ENCODE results near the gene TMEM52. TPM values are rescaled to one million over a fixed set of nuclear protein-coding genes. Genes with fewer than 3 reads are reported as not detected.

TMEM52 gene
- total and polyA plus RNA-seq, 2 of the 13 experiments (the other 11 are each of a cell fraction or from before 2014, with no cell fraction given), result 13.2 to 18.7 TPM

GRCh38 chr1:1941211-1941841 is 22.2 kb upstream of the TMEM52 start (continued):
- TF ChIP-seq, protein P1, sequence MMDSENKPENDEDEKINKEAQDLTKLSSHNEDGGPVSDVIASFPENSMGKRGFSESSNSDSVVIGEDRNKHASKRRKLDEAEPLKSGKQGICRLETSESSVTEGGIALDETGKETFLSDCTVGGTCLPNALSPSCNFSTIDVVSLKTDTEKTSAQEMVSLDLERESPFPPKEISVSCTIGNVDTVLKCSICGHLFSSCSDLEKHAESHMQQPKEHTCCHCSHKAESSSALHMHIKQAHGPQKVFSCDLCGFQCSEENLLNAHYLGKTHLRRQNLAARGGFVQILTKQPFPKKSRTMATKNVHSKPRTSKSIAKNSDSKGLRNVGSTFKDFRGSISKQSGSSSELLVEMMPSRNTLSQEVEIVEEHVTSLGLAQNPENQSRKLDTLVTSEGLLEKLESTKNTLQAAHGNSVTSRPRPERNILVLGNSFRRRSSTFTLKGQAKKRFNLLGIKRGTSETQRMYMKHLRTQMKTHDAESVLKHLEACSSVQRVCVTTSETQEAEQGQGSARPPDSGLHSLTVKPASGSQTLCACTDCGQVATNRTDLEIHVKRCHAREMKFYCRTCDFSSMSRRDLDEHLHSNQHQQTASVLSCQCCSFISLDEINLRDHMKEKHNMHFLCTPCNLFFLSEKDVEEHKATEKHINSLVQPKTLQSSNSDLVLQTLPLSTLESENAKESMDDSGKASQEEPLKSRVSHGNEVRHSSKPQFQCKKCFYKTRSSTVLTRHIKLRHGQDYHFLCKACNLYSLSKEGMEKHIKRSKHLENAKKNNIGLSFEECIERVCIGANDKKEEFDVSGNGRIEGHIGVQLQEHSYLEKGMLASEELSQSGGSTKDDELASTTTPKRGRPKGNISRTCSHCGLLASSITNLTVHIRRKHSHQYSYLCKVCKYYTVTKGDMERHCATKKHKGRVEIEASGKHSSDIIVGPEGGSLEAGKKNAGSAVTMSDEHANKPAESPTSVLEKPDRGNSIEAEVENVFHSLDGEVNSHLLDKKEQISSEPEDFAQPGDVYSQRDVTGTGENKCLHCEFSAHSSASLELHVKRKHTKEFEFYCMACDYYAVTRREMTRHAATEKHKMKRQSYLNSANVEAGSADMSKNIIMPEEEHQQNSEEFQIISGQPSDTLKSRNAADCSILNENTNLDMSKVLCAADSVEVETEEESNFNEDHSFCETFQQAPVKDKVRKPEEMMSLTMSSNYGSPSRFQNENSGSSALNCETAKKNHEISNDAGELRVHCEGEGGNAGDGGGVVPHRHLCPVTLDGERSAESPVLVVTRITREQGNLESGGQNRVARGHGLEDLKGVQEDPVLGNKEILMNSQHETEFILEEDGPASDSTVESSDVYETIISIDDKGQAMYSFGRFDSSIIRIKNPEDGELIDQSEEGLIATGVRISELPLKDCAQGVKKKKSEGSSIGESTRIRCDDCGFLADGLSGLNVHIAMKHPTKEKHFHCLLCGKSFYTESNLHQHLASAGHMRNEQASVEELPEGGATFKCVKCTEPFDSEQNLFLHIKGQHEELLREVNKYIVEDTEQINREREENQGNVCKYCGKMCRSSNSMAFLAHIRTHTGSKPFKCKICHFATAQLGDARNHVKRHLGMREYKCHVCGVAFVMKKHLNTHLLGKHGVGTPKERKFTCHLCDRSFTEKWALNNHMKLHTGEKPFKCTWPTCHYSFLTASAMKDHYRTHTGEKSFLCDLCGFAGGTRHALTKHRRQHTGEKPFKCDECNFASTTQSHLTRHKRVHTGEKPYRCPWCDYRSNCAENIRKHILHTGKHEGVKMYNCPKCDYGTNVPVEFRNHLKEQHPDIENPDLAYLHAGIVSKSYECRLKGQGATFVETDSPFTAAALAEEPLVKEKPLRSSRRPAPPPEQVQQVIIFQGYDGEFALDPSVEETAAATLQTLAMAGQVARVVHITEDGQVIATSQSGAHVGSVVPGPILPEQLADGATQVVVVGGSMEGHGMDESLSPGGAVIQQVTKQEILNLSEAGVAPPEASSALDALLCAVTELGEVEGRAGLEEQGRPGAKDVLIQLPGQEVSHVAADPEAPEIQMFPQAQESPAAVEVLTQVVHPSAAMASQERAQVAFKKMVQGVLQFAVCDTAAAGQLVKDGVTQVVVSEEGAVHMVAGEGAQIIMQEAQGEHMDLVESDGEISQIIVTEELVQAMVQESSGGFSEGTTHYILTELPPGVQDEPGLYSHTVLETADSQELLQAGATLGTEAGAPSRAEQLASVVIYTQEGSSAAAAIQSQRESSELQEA (CRISPR knock-in tag; IDR thresholded peaks at IDR 0.05; ENCODE audit: not compliant biosample characterization), result no peak
- TF ChIP-seq GATAD1 (CRISPR knock-in tag; IDR thresholded peaks at IDR 0.05) (0 out of 2 replicates have a peak, but pooled peaks have one; percentile 35), THYN1 (CRISPR knock-in tag; IDR thresholded peaks at IDR 0.05; ENCODE audit: borderline replicate concordance, low read depth) (no peak), ZNF367 (CRISPR knock-in tag; IDR thresholded peaks at IDR 0.05; ENCODE audit: borderline replicate concordance) (no peak), ARNT (IDR thresholded peaks at IDR 0.05) (no peak), MYC (CRISPR knock-in tag; IDR thresholded peaks at IDR 0.05; ENCODE audit: borderline replicate concordance) (peak; percentile 74; the same call in 1 of the 2 replicates), ZNF761 (CRISPR knock-in tag; conservative IDR thresholded peaks at IDR 0.05) (no peak; the same call in 1 of the 2 replicates), NBN (conservative IDR thresholded peaks at IDR 0.05) (no peak), ZNF329 (CRISPR knock-in tag; IDR thresholded peaks at IDR 0.05; ENCODE audit: low read depth) (no peak), ISX (CRISPR knock-in tag; conservative IDR thresholded peaks at IDR 0.05) (no peak), KLF12 (CRISPR knock-in tag; IDR thresholded peaks at IDR 0.05; ENCODE audit: borderline replicate concordance) (0 out of 2 replicates have a peak, but pooled peaks have one; percentile 62), SUZ12 (IDR thresholded peaks at IDR 0.05; ENCODE audit: low read depth, low read length) (no peak), ZNF782 (CRISPR knock-in tag; IDR thresholded peaks at IDR 0.05; ENCODE audit: borderline replicate concordance) (no peak), XBP1 (CRISPR knock-in tag; IDR thresholded peaks at IDR 0.05) (no peak), MBNL3 (CRISPR knock-in tag; conservative IDR thresholded peaks at IDR 0.05) (no peak)
- TF ChIP-seq, protein P2, sequence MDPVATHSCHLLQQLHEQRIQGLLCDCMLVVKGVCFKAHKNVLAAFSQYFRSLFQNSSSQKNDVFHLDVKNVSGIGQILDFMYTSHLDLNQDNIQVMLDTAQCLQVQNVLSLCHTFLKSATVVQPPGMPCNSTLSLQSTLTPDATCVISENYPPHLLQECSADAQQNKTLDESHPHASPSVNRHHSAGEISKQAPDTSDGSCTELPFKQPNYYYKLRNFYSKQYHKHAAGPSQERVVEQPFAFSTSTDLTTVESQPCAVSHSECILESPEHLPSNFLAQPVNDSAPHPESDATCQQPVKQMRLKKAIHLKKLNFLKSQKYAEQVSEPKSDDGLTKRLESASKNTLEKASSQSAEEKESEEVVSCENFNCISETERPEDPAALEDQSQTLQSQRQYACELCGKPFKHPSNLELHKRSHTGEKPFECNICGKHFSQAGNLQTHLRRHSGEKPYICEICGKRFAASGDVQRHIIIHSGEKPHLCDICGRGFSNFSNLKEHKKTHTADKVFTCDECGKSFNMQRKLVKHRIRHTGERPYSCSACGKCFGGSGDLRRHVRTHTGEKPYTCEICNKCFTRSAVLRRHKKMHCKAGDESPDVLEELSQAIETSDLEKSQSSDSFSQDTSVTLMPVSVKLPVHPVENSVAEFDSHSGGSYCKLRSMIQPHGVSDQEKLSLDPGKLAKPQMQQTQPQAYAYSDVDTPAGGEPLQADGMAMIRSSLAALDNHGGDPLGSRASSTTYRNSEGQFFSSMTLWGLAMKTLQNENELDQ (CRISPR knock-in tag; IDR thresholded peaks at IDR 0.05; ENCODE audit: borderline replicate concordance), result no peak
- TF ChIP-seq, protein P3, sequence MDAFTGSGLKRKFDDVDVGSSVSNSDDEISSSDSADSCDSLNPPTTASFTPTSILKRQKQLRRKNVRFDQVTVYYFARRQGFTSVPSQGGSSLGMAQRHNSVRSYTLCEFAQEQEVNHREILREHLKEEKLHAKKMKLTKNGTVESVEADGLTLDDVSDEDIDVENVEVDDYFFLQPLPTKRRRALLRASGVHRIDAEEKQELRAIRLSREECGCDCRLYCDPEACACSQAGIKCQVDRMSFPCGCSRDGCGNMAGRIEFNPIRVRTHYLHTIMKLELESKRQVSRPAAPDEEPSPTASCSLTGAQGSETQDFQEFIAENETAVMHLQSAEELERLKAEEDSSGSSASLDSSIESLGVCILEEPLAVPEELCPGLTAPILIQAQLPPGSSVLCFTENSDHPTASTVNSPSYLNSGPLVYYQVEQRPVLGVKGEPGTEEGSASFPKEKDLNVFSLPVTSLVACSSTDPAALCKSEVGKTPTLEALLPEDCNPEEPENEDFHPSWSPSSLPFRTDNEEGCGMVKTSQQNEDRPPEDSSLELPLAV (CRISPR knock-in tag; conservative IDR thresholded peaks at IDR 0.05; ENCODE audit: low read depth), result no peak
- TF ChIP-seq, protein P4, sequence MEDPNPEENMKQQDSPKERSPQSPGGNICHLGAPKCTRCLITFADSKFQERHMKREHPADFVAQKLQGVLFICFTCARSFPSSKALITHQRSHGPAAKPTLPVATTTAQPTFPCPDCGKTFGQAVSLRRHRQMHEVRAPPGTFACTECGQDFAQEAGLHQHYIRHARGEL (CRISPR knock-in tag; IDR thresholded peaks at IDR 0.05), result no peak
